HFFc6 (cell line): Measurements from ENCODE around the gene LAMC1. TPM values are rescaled to one million over a fixed set of nuclear protein-coding genes. Genes with fewer than 3 reads are reported as not detected.

Source experiments
- DNase-seq: peaks from one replicate; pipeline ENCODE4 v3.0.0-alpha.2; 2018
- H3K27ac Mint-ChIP-seq: 2 replicates; pipeline ENCODE4 v1.8.0; 2020; ENCODE audit warnings: mild to moderate bottlenecking, mixed read lengths
- H3K27me3 Mint-ChIP-seq: 2 replicates; pipeline ENCODE4 v1.8.0; 2021; ENCODE audit warnings: mild to moderate bottlenecking, moderate library complexity, mixed read lengths; ENCODE audit not compliant: insufficient read depth
- H3K36me3 Mint-ChIP-seq: 2 replicates; pipeline ENCODE4 v1.8.0; 2021; ENCODE audit warnings: low read depth, mixed read lengths
- H3K4me1 Mint-ChIP-seq: 2 replicates; pipeline ENCODE4 v1.8.0; 2020; ENCODE audit warnings: low read depth, mixed read lengths
- H3K4me3 Mint-ChIP-seq: 2 replicates; pipeline ENCODE4 v1.8.0; 2020; ENCODE audit warnings: mild to moderate bottlenecking, moderate library complexity, mixed read lengths
- H3K9me3 Mint-ChIP-seq: 2 replicates; pipeline ENCODE4 v1.8.0; 2020; ENCODE audit warnings: mild to moderate bottlenecking, mixed read lengths
- CTCF ChIP-seq: fragments of 200-600 bp; sonication (generic); IDR thresholded peaks from 2 replicates; pipeline ENCODE4 v1.5.0; 2021; ENCODE audit warnings: antibody characterized with exemption, mild to moderate bottlenecking
- total RNA-seq, 6 experiments: library from RNA; stranded (reverse); fragmentation: NEBNext Ultra II Directional; extraction: Animal tissue kit (Norgen Biotek cat#: 25700); gene quantifications; 2 replicates in 1 of 6; 3 replicates in 5 of 6; pipeline ENCODE4 v1.2.3, GENCODE V29; 2021

Gene LAMC1
- total RNA-seq, 6 experiments from 2014 or later: 352 to 465 (median 393) TPM

GRCh38 chr1:183019860-183020259 lies 3.4 kb upstream of the LAMC1 start:
- H3K27ac Mint-ChIP-seq: no peak overlapping the region
- H3K4me1 Mint-ChIP-seq: peaks cover 15% of the 10 kb centered on the region
- no peaks in the 10 kb centered on the region for H3K9me3 Mint-ChIP-seq
- peaks cover 2% of the 10 kb centered on the region; the same call in 1 of the 2 replicates for H3K27me3 Mint-ChIP-seq
- TF ChIP-seq CTCF: peak; percentile 47
- H3K4me3 Mint-ChIP-seq: no peak overlapping the region
- DNase-seq: no peak
- peaks cover 11% of the 10 kb centered on the region for H3K36me3 Mint-ChIP-seq

GRCh38 chr1:183021405-183022201 lies 1.6 kb upstream of the LAMC1 start:
- H3K4me1 Mint-ChIP-seq: peaks cover 22% of the 10 kb centered on the region
- peaks cover 28% of the 10 kb centered on the region for H3K36me3 Mint-ChIP-seq
- peak overlapping the region; percentile 86 for H3K4me3 Mint-ChIP-seq
- H3K27ac Mint-ChIP-seq: peak overlapping the region; percentile 86
- TF ChIP-seq CTCF: no peak
- H3K9me3 Mint-ChIP-seq: no peaks in the 10 kb centered on the region
- DNase-seq: no peak
- H3K27me3 Mint-ChIP-seq: peaks cover 2% of the 10 kb centered on the region; the same call in 1 of the 2 replicates

GRCh38 chr1:183022202-183023145 lies 746 bp upstream of the LAMC1 start:
- Mint-ChIP-seq H3K36me3 (peaks cover 37% of the 10 kb centered on the region), H3K4me1 (peaks cover 31% of the 10 kb centered on the region), H3K4me3 (peak overlapping the region; percentile 86), H3K27ac (peak overlapping the region; percentile 86), H3K27me3 (peaks cover 2% of the 10 kb centered on the region; the same call in 1 of the 2 replicates), H3K9me3 (no peaks in the 10 kb centered on the region)
- TF ChIP-seq CTCF: no peak
- peak; percentile 99 for DNase-seq

GRCh38 chr1:183023601-183024316 lies 539 bp downstream of the LAMC1 start:
- peak; percentile 43 for DNase-seq
- peak; percentile 71 for TF ChIP-seq CTCF
- Mint-ChIP-seq H3K27ac (peak overlapping the region; percentile 97), H3K9me3 (no peaks in the 10 kb centered on the region), H3K4me1 (peaks cover 38% of the 10 kb centered on the region), H3K27me3 (peaks cover 2% of the 10 kb centered on the region; the same call in 1 of the 2 replicates), H3K4me3 (peak overlapping the region; percentile 97), H3K36me3 (peaks cover 50% of the 10 kb centered on the region)
